ENCODE measurements around the gene ADAMTSL3.

The ADAMTSL3 gene

GRCh38 chr15:83699028-83699427, 45.1 kb downstream of the ADAMTSL3 start:
- TF ChIP-seq TAF1 (IDR thresholded peaks at IDR 0.05; ENCODE audit: borderline replicate concordance, insufficient read depth, low read length) (no peak), POLR2AphosphoS5 (IDR thresholded peaks at IDR 0.05; ENCODE audit: low read depth, low read length) (no peak), FOXP2 (optimal IDR thresholded peaks at IDR 0.05; ENCODE audit: borderline replicate concordance, extremely low read depth, extremely low read length, insufficient read depth) (no peak), REST (IDR thresholded peaks at IDR 0.05; ENCODE audit: insufficient read depth in 1 of 2, low read depth in 2 of 2, low read length in 2 of 2) (no peak), SIN3A (IDR thresholded peaks at IDR 0.05; ENCODE audit: borderline replicate concordance, insufficient read depth, low read length) (no peak)

DNA sequence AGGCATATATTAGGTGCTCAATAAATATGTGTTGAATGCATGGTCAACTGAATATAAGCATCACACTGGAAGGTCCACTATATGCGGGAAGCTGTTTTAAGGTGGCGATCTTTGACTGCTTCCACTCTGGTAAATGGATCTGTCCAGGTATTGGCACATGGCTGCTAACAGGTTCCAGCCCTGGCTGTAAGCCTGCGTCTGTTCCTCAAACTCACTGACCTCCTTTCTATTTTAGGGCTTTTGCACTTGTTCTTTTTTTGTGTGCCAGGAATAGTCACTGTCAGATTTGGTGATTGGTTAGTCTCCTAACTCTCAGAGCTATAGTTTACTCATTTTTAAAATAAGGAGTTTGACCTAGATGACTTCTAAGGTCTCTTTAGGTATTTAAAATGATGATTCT, 46.2 kb downstream of the ADAMTSL3 start:
- TF ChIP-seq POLR2AphosphoS5 (IDR thresholded peaks at IDR 0.05; ENCODE audit: low read depth, low read length) (no peak), FOXP2 (optimal IDR thresholded peaks at IDR 0.05; ENCODE audit: borderline replicate concordance, extremely low read depth, extremely low read length, insufficient read depth) (no peak), TAF1 (IDR thresholded peaks at IDR 0.05; ENCODE audit: borderline replicate concordance, insufficient read depth, low read length) (no peak), SIN3A (IDR thresholded peaks at IDR 0.05; ENCODE audit: borderline replicate concordance, insufficient read depth, low read length) (no peak), REST (IDR thresholded peaks at IDR 0.05; ENCODE audit: insufficient read depth in 1 of 2, low read depth in 2 of 2, low read length in 2 of 2) (no peak)

DNA sequence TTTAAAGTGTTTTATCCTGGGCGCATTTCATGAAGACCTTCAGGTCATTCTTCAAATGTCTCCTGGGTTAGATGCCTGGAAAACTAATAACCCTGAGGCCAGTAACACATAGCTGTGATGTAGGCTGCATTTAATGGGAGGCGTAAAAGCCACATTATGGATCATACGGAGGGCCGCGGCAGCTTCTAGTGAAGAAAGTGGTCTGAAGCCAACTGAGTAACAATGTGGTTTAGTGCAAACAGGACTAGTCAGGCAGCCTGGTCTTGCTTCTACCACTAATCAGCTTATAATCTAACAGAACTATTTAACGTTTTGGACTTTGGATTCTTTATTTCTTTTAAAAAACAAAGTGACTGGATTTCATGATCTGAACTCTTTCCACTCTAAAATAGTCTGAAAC, 54.4 kb downstream of the ADAMTSL3 start:
- TF ChIP-seq SIN3A (IDR thresholded peaks at IDR 0.05; ENCODE audit: borderline replicate concordance, insufficient read depth, low read length) (no peak), TAF1 (IDR thresholded peaks at IDR 0.05; ENCODE audit: borderline replicate concordance, insufficient read depth, low read length) (no peak), POLR2AphosphoS5 (IDR thresholded peaks at IDR 0.05; ENCODE audit: low read depth, low read length) (no peak), FOXP2 (optimal IDR thresholded peaks at IDR 0.05; ENCODE audit: borderline replicate concordance, extremely low read depth, extremely low read length, insufficient read depth) (no peak), REST (IDR thresholded peaks at IDR 0.05; ENCODE audit: insufficient read depth in 1 of 2, low read depth in 2 of 2, low read length in 2 of 2) (no peak)

DNA sequence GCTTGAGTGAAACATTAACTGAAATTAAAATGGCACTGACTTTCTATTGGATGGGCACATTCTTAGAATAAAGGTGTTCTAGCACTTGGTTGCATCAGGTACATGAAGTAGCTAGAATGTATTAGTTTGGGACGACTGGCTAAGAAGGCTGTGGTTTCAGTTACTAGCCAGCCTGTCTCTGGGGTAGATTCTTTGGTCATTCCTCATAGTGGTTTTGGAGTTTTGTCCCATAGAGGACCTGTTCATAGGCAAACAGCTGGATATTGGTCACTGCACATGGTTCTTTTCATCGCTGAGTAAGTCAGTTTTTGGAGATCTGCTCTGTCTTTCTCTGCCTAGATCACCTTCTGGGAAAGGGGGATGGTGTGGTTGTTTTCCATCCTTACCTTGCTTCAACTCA, 55.3 kb downstream of the ADAMTSL3 start:
- TF ChIP-seq SIN3A (IDR thresholded peaks at IDR 0.05; ENCODE audit: borderline replicate concordance, insufficient read depth, low read length) (no peak), FOXP2 (optimal IDR thresholded peaks at IDR 0.05; ENCODE audit: borderline replicate concordance, extremely low read depth, extremely low read length, insufficient read depth) (no peak), REST (IDR thresholded peaks at IDR 0.05; ENCODE audit: insufficient read depth in 1 of 2, low read depth in 2 of 2, low read length in 2 of 2) (no peak), TAF1 (IDR thresholded peaks at IDR 0.05; ENCODE audit: borderline replicate concordance, insufficient read depth, low read length) (no peak), POLR2AphosphoS5 (IDR thresholded peaks at IDR 0.05; ENCODE audit: low read depth, low read length) (no peak)

DNA sequence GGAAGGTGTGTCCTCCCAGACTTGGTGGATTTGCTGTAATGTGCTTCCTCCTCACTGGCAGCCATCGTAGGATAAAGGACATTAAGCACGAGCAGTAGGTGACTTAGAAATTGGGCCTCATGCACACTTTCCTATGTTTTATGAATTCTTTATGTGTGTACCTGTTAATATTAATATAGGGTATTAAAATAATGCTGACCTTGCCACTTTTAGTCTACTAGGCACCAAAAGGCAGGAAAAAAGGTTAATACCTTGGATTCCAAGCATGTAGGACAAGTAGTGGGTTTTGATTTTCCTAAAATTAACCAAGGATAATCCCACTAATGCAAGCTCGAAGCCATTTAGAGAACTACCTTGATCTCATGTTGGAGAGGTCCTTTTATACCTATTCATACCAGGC, 55.9 kb downstream of the ADAMTSL3 start:
- no peak for TF ChIP-seq SIN3A (IDR thresholded peaks at IDR 0.05; ENCODE audit: borderline replicate concordance, insufficient read depth, low read length)
- TF ChIP-seq POLR2AphosphoS5 (IDR thresholded peaks at IDR 0.05; ENCODE audit: low read depth, low read length), result no peak
- no peak for TF ChIP-seq FOXP2 (optimal IDR thresholded peaks at IDR 0.05; ENCODE audit: borderline replicate concordance, extremely low read depth, extremely low read length, insufficient read depth)
- no peak for TF ChIP-seq REST (IDR thresholded peaks at IDR 0.05; ENCODE audit: insufficient read depth in 1 of 2, low read depth in 2 of 2, low read length in 2 of 2)
- TF ChIP-seq TAF1 (IDR thresholded peaks at IDR 0.05; ENCODE audit: borderline replicate concordance, insufficient read depth, low read length), result no peak

Data from PFSK-1 (cell line).